Left lung (tissue), 10 donors: ENCODE data around the gene LTA. TPM values are rescaled to one million over a fixed set of nuclear protein-coding genes. Genes with fewer than 3 reads are reported as not detected.
A peak's percentile ranks its signal among the peaks of the same experiment; 100 is the strongest.

Experiments
- ATAC-seq: fragments of 200-7000 bp; cut with Tn5 transposase; one replicate; pipeline ENCODE4 v1.9.1; 2020; ENCODE audit warnings: moderate library complexity
- DNase-seq, 4 donors: peaks; one replicate each; pipeline ENCODE4 v3.0.0-alpha.2; 2013 to 2020
- H3K27ac ChIP-seq, 2 donors: fragments of 200-600 bp; sonication (generic) in 1 of 2; one replicate each; pipeline versions ENCODE4 v1.5.0 to v1.8.0; 2020 to 2021
- H3K27me3 ChIP-seq, 2 donors: fragments of 200-600 bp; sonication (generic) in 1 of 2; one replicate each; pipeline versions ENCODE4 v1.5.0 to v1.8.0; 2020 to 2021
- H3K36me3 ChIP-seq, 2 donors: fragments of 200-600 bp; sonication (generic) in 1 of 2; one replicate each; pipeline versions ENCODE4 v1.5.0 to v1.8.0; 2020 to 2021
- H3K4me1 ChIP-seq, 2 donors: fragments of 200-600 bp; one replicate each; pipeline ENCODE4 v1.8.0; 2021
- H3K4me3 ChIP-seq, 2 donors: fragments of 200-600 bp; sonication (generic) in 1 of 2; one replicate each; pipeline versions ENCODE4 v1.5.0 to v1.8.0; 2020 to 2021; ENCODE audit warnings: mild to moderate bottlenecking in 1 of 2
- H3K9me3 ChIP-seq, 2 donors: fragments of 200-600 bp; sonication (generic) in 1 of 2; one replicate each; pipeline versions ENCODE4 v1.5.0 to v1.8.0; 2020 to 2021
- intact Hi-C, 2 donors: fragments of 100-400 bp; cut with DNase I; formaldehyde crosslinking; loops; one replicate each; pipeline versions ENCODE4 v1.11.2 to v1.14.2; 2022
- polyA plus RNA-seq, 6 donors: library from polyadenylated mRNA; unstranded; fragments of 120-200 nt; gene quantifications; one replicate each; pipeline ENCODE4 v1.2.1, GENCODE V29; 2013; ENCODE audit not compliant: insufficient read length in 6 of 6
- total RNA-seq, 2 donors: library from RNA; stranded (reverse); fragmentation: NEBNext Ultra II Directional; extraction: Animal tissue kit (Norgen Biotek cat#: 25700); gene quantifications; one replicate each; pipeline ENCODE4 v1.2.1, GENCODE V29; 2021
- TF ChIP-seq, protein P1 (sequence below), 2 donors: fragments of 200-600 bp; sonication (generic) in 1 of 2; IDR thresholded peaks; one replicate each; pipeline versions ENCODE4 v1.5.0 to v1.8.0; 2021; ENCODE audit warnings: antibody characterized with exemption in 2 of 2
- donor health status: DM: no; HTN: yes; CAD: no.
- donor health status: DM: no; HTN: no; CAD: no.

LTA gene
- total and polyA plus RNA-seq, 8 donors, result 0.17 to 0.65 (median 0.39) TPM

- Histone ChIP-seq H3K4me3 (peak within 1 kb of the TSS in 1 of 2 donors; percentile 51), H3K27ac (peak within 1 kb of the TSS; percentile 26 to 89)
- peak in 1 of 4 donors; percentile 55 for DNase-seq
Measured at GRCh38 chr6:31614684-31615578, 42.8 kb downstream of the LTA start, which contains the start of gene AIF1. Gene AIF1, plus strand, starts transcription at chr6:31615234. Its CDS starts 96 bp downstream, at chr6:31615330.

DNA sequence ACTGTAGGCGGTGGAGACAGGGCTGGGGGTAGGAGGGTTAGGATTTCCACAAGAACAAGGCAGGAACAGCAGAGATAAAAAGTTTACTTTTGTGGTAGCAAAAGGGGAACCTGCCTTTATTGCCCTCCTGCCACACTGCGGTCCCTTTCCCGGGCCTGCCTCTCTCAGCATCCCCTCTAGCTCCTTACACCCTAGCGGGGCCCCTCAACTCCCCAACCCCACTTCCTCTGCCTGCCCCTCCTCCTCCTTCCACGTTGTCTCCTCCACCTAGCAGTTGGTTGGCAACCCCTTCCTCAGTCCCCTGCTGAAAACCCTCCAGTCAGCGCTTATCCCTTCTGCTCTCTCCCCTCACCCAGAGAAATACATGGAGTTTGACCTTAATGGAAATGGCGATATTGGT is 43.7 kb downstream of the LTA start:
- Histone ChIP-seq H3K4me3 (peak overlapping the region in 1 of 2 donors; percentile 51), H3K27ac (peak overlapping the region; percentile 13 to 89), H3K9me3 (no peaks in the 10 kb centered on the region), H3K36me3 (no peaks in the 10 kb centered on the region), H3K4me1 (peaks cover 0 to 35% of the 10 kb centered on the region in 2 donors), H3K27me3 (no peaks in the 10 kb centered on the region)
- peak in 1 of 4 donors; percentile 84 for DNase-seq
- TF ChIP-seq, protein P1, sequence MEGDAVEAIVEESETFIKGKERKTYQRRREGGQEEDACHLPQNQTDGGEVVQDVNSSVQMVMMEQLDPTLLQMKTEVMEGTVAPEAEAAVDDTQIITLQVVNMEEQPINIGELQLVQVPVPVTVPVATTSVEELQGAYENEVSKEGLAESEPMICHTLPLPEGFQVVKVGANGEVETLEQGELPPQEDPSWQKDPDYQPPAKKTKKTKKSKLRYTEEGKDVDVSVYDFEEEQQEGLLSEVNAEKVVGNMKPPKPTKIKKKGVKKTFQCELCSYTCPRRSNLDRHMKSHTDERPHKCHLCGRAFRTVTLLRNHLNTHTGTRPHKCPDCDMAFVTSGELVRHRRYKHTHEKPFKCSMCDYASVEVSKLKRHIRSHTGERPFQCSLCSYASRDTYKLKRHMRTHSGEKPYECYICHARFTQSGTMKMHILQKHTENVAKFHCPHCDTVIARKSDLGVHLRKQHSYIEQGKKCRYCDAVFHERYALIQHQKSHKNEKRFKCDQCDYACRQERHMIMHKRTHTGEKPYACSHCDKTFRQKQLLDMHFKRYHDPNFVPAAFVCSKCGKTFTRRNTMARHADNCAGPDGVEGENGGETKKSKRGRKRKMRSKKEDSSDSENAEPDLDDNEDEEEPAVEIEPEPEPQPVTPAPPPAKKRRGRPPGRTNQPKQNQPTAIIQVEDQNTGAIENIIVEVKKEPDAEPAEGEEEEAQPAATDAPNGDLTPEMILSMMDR (IDR thresholded peaks at IDR 0.05), result no peak
- ATAC-seq, result no peak
- intact Hi-C loops, result no loop called here

More at GRCh38 chr6:31614684-31615578, 42.8 kb downstream of the LTA start, which contains the start of gene AIF1:
- Histone ChIP-seq H3K36me3 (no peaks in the 10 kb centered on the region), H3K9me3 (no peaks in the 10 kb centered on the region), H3K27me3 (no peaks in the 10 kb centered on the region), H3K4me1 (peaks cover 0 to 35% of the 10 kb centered on the region in 2 donors)
- ATAC-seq, result peak; percentile 19
- intact Hi-C loops, result no loop called here
- TF ChIP-seq, protein P1 (IDR thresholded peaks at IDR 0.05), result no peak

DNA sequence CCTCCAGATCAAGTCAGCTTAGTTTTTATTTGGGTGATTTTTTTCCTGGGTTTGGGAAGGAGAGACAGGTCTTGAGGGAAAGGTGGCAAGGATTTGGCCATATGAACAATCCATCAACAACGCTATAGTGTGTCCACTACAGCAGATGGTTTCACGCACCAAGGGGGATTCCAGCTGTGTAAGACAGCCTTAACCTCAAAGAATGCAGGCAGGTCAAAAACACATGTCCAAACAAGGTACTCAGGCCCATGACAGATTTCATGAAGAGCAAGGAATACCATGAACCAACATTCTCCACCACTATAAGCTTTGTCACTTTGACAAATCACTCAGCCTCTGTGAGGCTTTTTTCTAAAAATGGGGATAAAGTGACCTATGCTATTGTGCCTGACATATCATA is 44.9 kb downstream of the LTA start:
- TF ChIP-seq, protein P1 (IDR thresholded peaks at IDR 0.05), result no peak
- H3K27ac ChIP-seq, result no peak overlapping the region
- peak overlapping the region in 1 of 2 donors; percentile 51 for H3K4me3 ChIP-seq
- intact Hi-C loops, result no loop called here
- DNase-seq, result no peak
- H3K36me3 ChIP-seq, result no peaks in the 10 kb centered on the region
- H3K27me3 ChIP-seq, result no peaks in the 10 kb centered on the region
- no peak for ATAC-seq
- H3K4me1 ChIP-seq, result peaks cover 7 to 44% of the 10 kb centered on the region in 2 donors
- no peaks in the 10 kb centered on the region for H3K9me3 ChIP-seq

- H3K4me1 ChIP-seq, result peaks cover 17 to 47% of the 10 kb centered on the region in 2 donors
- DNase-seq, result peak; percentile 97 to 100 (median 99)
- H3K27ac ChIP-seq, result peak overlapping the region; percentile 97 to 98
- H3K27me3 ChIP-seq, result no peaks in the 10 kb centered on the region
- peaks cover 0 to 23% of the 10 kb centered on the region in 2 donors for H3K36me3 ChIP-seq
- TF ChIP-seq, protein P1 (IDR thresholded peaks at IDR 0.05), result peak in 1 of 2 donors; percentile 9
- peak; percentile 93 for ATAC-seq
- H3K4me3 ChIP-seq, result peak overlapping the region; percentile 47 to 85
- no peaks in the 10 kb centered on the region for H3K9me3 ChIP-seq
- intact Hi-C loops, result no loop called here
Measured at GRCh38 chr6:31619805-31620585, 47.9 kb downstream of the LTA start.
